ENCODE results near the gene SQOR. TPM values are rescaled to one million over a fixed set of nuclear protein-coding genes. Genes with fewer than 3 reads are reported as not detected.

SQOR gene
- total and polyA plus RNA-seq, 2 donors (not counting 1 experiment from before 2014, with no cell fraction given), result 81.5 to 129 TPM

GRCh38 chr15:45635191-45635638, 386 bp downstream of the SQOR start:
- H3K27me3 ChIP-seq (ENCODE audit: control insufficient read depth, insufficient read depth, low read length), result no peaks in the 10 kb centered on the region
- peak overlapping the region; percentile 86 for H3K4me2 ChIP-seq (ENCODE audit: extremely low read depth, insufficient read depth, low read length)
- H3K27ac ChIP-seq (ENCODE audit: insufficient read depth, low read length), result peak overlapping the region; percentile 52
- H3K9me3 ChIP-seq (ENCODE audit: control insufficient read depth, insufficient read depth, low read depth, low read length), result no peaks in the 10 kb centered on the region
- H3K79me2 ChIP-seq (ENCODE audit: control insufficient read depth, insufficient read depth, low read length), result peaks cover 9% of the 10 kb centered on the region
- peak overlapping the region; percentile 61 to 81 (median 74) for H3K4me3 ChIP-seq (replicated peaks in 1 of 4; ENCODE audit: control extremely low read depth in 1 of 4, insufficient read depth in 1 of 4, low read depth in 3 of 4, low read length in 4 of 4)
- H2AFZ ChIP-seq (ENCODE audit: low read length), result peak overlapping the region; percentile 63
- peaks cover 27% of the 10 kb centered on the region for H3K4me1 ChIP-seq (ENCODE audit: control insufficient read depth, extremely low read depth, insufficient read depth, low read length)
- H4K20me1 ChIP-seq (ENCODE audit: control insufficient read depth, extremely low read depth, insufficient read depth, low read length), result no peaks in the 10 kb centered on the region
- DNase-seq (ENCODE audit: low read depth in 2 of 2), result no peak
- TF ChIP-seq EZH2 (IDR thresholded peaks at IDR 0.05; ENCODE audit: low read length, missing control alignments) (no peak), CTCF (conservative IDR thresholded peaks at IDR 0.05 in 1 of 2, IDR thresholded peaks at IDR 0.05 in 1 of 2; ENCODE audit: low read depth in 1 of 2, low read length in 2 of 2) (peak; percentile 34 to 42)
- H3K36me3 ChIP-seq (ENCODE audit: control insufficient read depth, insufficient read depth, low read length), result no peaks in the 10 kb centered on the region
- peak overlapping the region; percentile 73 for H3K9ac ChIP-seq (ENCODE audit: insufficient read depth, low read length)

- Histone ChIP-seq H3K4me2 (ENCODE audit: extremely low read depth, insufficient read depth, low read length) (peak overlapping the region; percentile 86), H2AFZ (ENCODE audit: low read length) (no peak overlapping the region), H3K36me3 (ENCODE audit: control insufficient read depth, insufficient read depth, low read length) (no peaks in the 10 kb centered on the region), H3K9me3 (ENCODE audit: control insufficient read depth, insufficient read depth, low read depth, low read length) (no peaks in the 10 kb centered on the region), H3K4me1 (ENCODE audit: control insufficient read depth, extremely low read depth, insufficient read depth, low read length) (peaks cover 31% of the 10 kb centered on the region), H3K27ac (ENCODE audit: insufficient read depth, low read length) (no peak overlapping the region), H3K4me3 (replicated peaks in 1 of 4; ENCODE audit: control extremely low read depth in 1 of 4, insufficient read depth in 1 of 4, low read depth in 3 of 4, low read length in 4 of 4) (peak overlapping the region; percentile 61 to 81 (median 74)), H3K79me2 (ENCODE audit: control insufficient read depth, insufficient read depth, low read length) (peaks cover 9% of the 10 kb centered on the region), H4K20me1 (ENCODE audit: control insufficient read depth, extremely low read depth, insufficient read depth, low read length) (no peaks in the 10 kb centered on the region), H3K9ac (ENCODE audit: insufficient read depth, low read length) (no peak overlapping the region), H3K27me3 (ENCODE audit: control insufficient read depth, insufficient read depth, low read length) (no peaks in the 10 kb centered on the region)
- no peak for DNase-seq (ENCODE audit: low read depth in 2 of 2)
- no peak for TF ChIP-seq CTCF (conservative IDR thresholded peaks at IDR 0.05 in 1 of 2, IDR thresholded peaks at IDR 0.05 in 1 of 2; ENCODE audit: low read depth in 1 of 2, low read length in 2 of 2)
- no peak for TF ChIP-seq EZH2 (IDR thresholded peaks at IDR 0.05; ENCODE audit: low read length, missing control alignments)
These were observed 999 bp downstream of the SQOR start for GRCh38 chr15:45635763-45636292.

- no peak for DNase-seq (ENCODE audit: low read depth in 2 of 2)
- no peaks in the 10 kb centered on the region for H4K20me1 ChIP-seq (ENCODE audit: control insufficient read depth, extremely low read depth, insufficient read depth, low read length)
- peaks cover 38% of the 10 kb centered on the region for H3K4me1 ChIP-seq (ENCODE audit: control insufficient read depth, extremely low read depth, insufficient read depth, low read length)
- peak overlapping the region in 1 of 4 experiments; percentile 78 for H3K4me3 ChIP-seq (replicated peaks in 1 of 4; ENCODE audit: control extremely low read depth in 1 of 4, insufficient read depth in 1 of 4, low read depth in 3 of 4, low read length in 4 of 4)
- no peaks in the 10 kb centered on the region for H3K36me3 ChIP-seq (ENCODE audit: control insufficient read depth, insufficient read depth, low read length)
- H3K79me2 ChIP-seq (ENCODE audit: control insufficient read depth, insufficient read depth, low read length), result peaks cover 9% of the 10 kb centered on the region
- no peak overlapping the region for H3K9ac ChIP-seq (ENCODE audit: insufficient read depth, low read length)
- H3K4me2 ChIP-seq (ENCODE audit: extremely low read depth, insufficient read depth, low read length), result peak overlapping the region; percentile 46
- H3K27ac ChIP-seq (ENCODE audit: insufficient read depth, low read length), result peak overlapping the region; percentile 95
- no peaks in the 10 kb centered on the region for H3K27me3 ChIP-seq (ENCODE audit: control insufficient read depth, insufficient read depth, low read length)
- TF ChIP-seq CTCF (conservative IDR thresholded peaks at IDR 0.05 in 1 of 2, IDR thresholded peaks at IDR 0.05 in 1 of 2; ENCODE audit: low read depth in 1 of 2, low read length in 2 of 2) (no peak), EZH2 (IDR thresholded peaks at IDR 0.05; ENCODE audit: low read length, missing control alignments) (no peak)
- H3K9me3 ChIP-seq (ENCODE audit: control insufficient read depth, insufficient read depth, low read depth, low read length), result no peaks in the 10 kb centered on the region
- no peak overlapping the region for H2AFZ ChIP-seq (ENCODE audit: low read length)
These were observed 2.3 kb downstream of the SQOR start for GRCh38 chr15:45637141-45637540.
